GM12878 (cell line): Measurements from ENCODE around the gene ASPHD1. TPM values are rescaled to one million over a fixed set of nuclear protein-coding genes. Genes with fewer than 3 reads are reported as not detected.

Source experiments
- ATAC-seq: fragments of 200-7000 bp; cut with Tn5 transposase; 3 replicates; pipeline ENCODE4 v1.9.1; 2020; ENCODE audit warnings: mild to moderate bottlenecking, moderate library complexity
- BruUV-seq: library from RNA; stranded (reverse); fragments of 400-500 nt; replicated peaks from 2 replicates; lab custom pipeline; 2021; lab: Mats Ljungman, UMichigan
- CTCF ChIA-PET: fragments of 300-600 bp; sonication (Branson Sonifier 250); formaldehyde crosslinking; extraction: SDS; loops from one replicate; lab custom pipeline; 2021; ENCODE audit warnings: inconsistent platforms; lab: Yijun Ruan, JAX
- POLR2A ChIA-PET: fragments of 350-600 bp; formaldehyde crosslinking; extraction: SDS; loops from one replicate; lab custom pipeline; 2021; ENCODE audit warnings: inconsistent platforms; lab: Charles Lee
- RAD21 ChIA-PET: fragments of 300-600 bp; sonication (Branson Sonifier 250); formaldehyde crosslinking; loops from one replicate; lab custom pipeline; 2023; ENCODE audit warnings: antibody characterized with exemption; ENCODE audit not compliant: unreplicated experiment; lab: Charles Lee
- SMC1A ChIA-PET: fragments of 300-600 bp; sonication (Branson Sonifier 250); formaldehyde crosslinking; loops from one replicate; lab custom pipeline; 2023; ENCODE audit not compliant: unreplicated experiment, uncharacterized antibody; lab: Charles Lee
- DNase-seq: peaks from one replicate; pipeline ENCODE4 v3.0.0-alpha.2; 2011; ENCODE audit warnings: low read depth, low spot score
- FAIRE-seq: peaks from 3 replicates; lab custom pipeline; 2011; peaks lifted over from hg19 to GRCh38; lab: Jason Lieb, UNC
- H2AFZ ChIP-seq: 2 replicates; pipeline ENCODE4 v1.6.0; 2011; ENCODE audit warnings: low read depth, low read length, control low read depth; ENCODE audit not compliant: control insufficient read depth
- H3K27ac ChIP-seq: 2 replicates; pipeline ENCODE4 v1.5.1; 2011; ENCODE audit warnings: control low read depth; ENCODE audit not compliant: control insufficient read depth, insufficient read depth
- H3K27me3 ChIP-seq, 2 experiments: replicated peaks in 1 of 2; 2 replicates each; pipeline versions ENCODE4 v1.6.0 to v1.6.1; 2011; ENCODE audit warnings: low read length in 1 of 2; ENCODE audit not compliant: control insufficient read depth in 2 of 2, insufficient read depth in 2 of 2
- H3K36me3 ChIP-seq, 2 experiments: 2 replicates each; pipeline ENCODE4 v1.5.1; 2011; ENCODE audit warnings: low read length in 1 of 2; ENCODE audit not compliant: control insufficient read depth in 2 of 2, insufficient read depth in 2 of 2
- H3K4me1 ChIP-seq: 2 replicates; pipeline ENCODE4 v1.6.1; 2011; ENCODE audit warnings: mild to moderate bottlenecking, low read length, moderate library complexity, mixed read lengths; ENCODE audit not compliant: control insufficient read depth, insufficient read depth
- H3K4me2 ChIP-seq: 2 replicates; pipeline ENCODE4 v1.6.0; 2011; ENCODE audit warnings: control low read depth; ENCODE audit not compliant: control insufficient read depth, insufficient read depth
- H3K4me3 ChIP-seq: fragments of 200-600 bp; sonication (generic); 2 replicates; pipeline ENCODE4 v1.5.1; 2016
- H3K79me2 ChIP-seq: 2 replicates; pipeline ENCODE4 v1.6.0; 2011; ENCODE audit warnings: low read length; ENCODE audit not compliant: control insufficient read depth, insufficient read depth
- H3K9ac ChIP-seq: 2 replicates; pipeline ENCODE4 v1.8.0; 2011; ENCODE audit warnings: low read length, control low read depth, mixed read lengths; ENCODE audit not compliant: control insufficient read depth, insufficient read depth
- H3K9me3 ChIP-seq: replicated peaks from 3 replicates; pipeline ENCODE4 v1.5.1; 2011; ENCODE audit warnings: mild to moderate bottlenecking, low read length; ENCODE audit not compliant: control insufficient read depth, insufficient read depth
- H4K20me1 ChIP-seq: 2 replicates; pipeline ENCODE4 v1.6.0; 2011; ENCODE audit not compliant: control insufficient read depth, insufficient read depth
- ETV6 ChIP-seq, 2 experiments: fragments of 450-650 bp in 1 of 2; IDR thresholded peaks in 1 of 2; conservative IDR thresholded peaks in 1 of 2; 2 replicates each; pipeline ENCODE4 v1.6.1; 2014; ENCODE audit warnings: antibody characterized with exemption in 1 of 2, borderline replicate concordance in 1 of 2, low read depth in 1 of 2, mild to moderate bottlenecking in 1 of 2, moderate library complexity in 1 of 2
- WGBS: methylation state at CpG from one replicate; pipeline ENCODE4 v1.1.6; 2016; ENCODE audit warnings: low lambda C conversion rate; ENCODE audit not compliant: insufficient replicate concordance, insufficient coverage; ENCODE audit errors: missing lambda C conversion rate; 5-methylcytosine and 5-hydroxymethylcytosine counted together
- in situ Hi-C: fragments of 300-500 bp; cut with MboI; formaldehyde crosslinking; loops from 9 replicates; pipeline ENCODE4 v1.14.3; 2018; ENCODE audit warnings: mixed read lengths
- intact Hi-C: fragments of 100-400 bp; cut with micrococcal nuclease; formaldehyde crosslinking; loops from one replicate; pipeline ENCODE4 v1.14.2; 2022; ENCODE audit not compliant: unreplicated experiment
- polyA plus RNA-seq, 11 experiments: library from polyadenylated mRNA; depleted of rRNA in 4 of 11; unstranded in 6 of 11; stranded (reverse) in 5 of 11; fragments of >200 nt; fragmentation: Nextera tagmentation in 4 of 11; fragmentation: Illumina TruSeq in 1 of 11; extraction: Ambion mirVana in 4 of 11; extraction: Trizol in 1 of 11; gene quantifications; 1 replicate in 1 of 11; 2 replicates in 10 of 11; pipeline versions ENCODE4 v1.2.1 to v1.2.3, GENCODE V29; 2011 to 2016; ENCODE audit warnings: inconsistent platforms in 2 of 11, missing spikeins in 2 of 11, low read depth in 1 of 11
- total RNA-seq, 4 experiments: library from RNA; depleted of rRNA in 3 of 4; stranded (reverse); fragments of >200 nt in 3 of 4; fragmentation: Illumina TruSeq in 1 of 4; extraction: Trizol in 1 of 4; gene quantifications; 2 replicates each; pipeline versions ENCODE4 v1.2.1 to v1.2.3, GENCODE V29; 2013 to 2021

Gene ASPHD1
- total and polyA plus RNA-seq, 10 of the 15 experiments (the other 5 are each of a cell fraction or from before 2014, with no cell fraction given): not detected

DNA sequence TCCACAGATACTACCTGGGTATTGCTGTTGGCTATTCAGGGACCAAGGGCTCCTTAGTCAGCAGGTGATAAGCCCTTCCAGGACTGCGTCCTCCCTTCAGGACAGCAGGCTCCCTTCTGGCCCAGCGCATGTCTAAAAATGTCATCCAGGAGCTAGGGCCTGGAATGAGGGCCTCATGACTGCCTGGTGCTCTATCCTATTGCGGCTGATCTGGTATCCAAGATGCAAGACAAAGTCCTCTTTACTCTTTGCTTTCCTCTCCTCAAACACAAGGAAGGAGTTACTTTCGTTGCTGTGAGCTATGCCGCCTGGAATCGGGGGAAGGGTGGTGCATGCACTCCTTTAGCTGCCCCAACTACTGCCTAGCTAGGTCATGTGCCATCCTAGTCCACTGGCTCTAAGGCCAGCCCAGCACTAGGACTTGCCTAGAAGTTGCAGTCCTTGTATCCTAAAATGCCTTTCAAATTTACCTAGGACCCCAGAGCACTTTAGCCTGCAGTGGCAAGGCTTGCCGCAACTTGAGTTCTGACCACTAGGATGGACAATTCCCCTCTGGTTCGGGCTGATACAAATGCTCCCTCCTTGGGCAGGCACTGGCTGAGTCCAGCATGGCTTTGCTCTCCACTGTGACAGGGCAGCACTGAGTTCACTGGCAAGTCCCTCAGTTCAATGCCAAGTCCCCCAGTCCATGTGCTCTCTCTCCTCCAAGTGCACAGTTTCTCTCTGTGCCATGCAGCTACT, 51.5 kb downstream of the ASPHD1 start:
- intact Hi-C loops: no loop called here
- no TSS peak for BruUV-seq
- DNase-seq (no peak), FAIRE-seq (no peak), ATAC-seq (no peak)
- Histone ChIP-seq H3K27me3 (no peaks in the 10 kb centered on the region), H3K9me3 (no peaks in the 10 kb centered on the region; the same call in 2 of the 3 replicates), H4K20me1 (no peaks in the 10 kb centered on the region), H2AFZ (no peak overlapping the region), H3K79me2 (no peaks in the 10 kb centered on the region), H3K4me1 (no peaks in the 10 kb centered on the region), H3K4me2 (no peak overlapping the region), H3K4me3 (no peak overlapping the region), H3K36me3 (no peaks in the 10 kb centered on the region), H3K27ac (no peak overlapping the region), H3K9ac (no peak overlapping the region)
- TF ChIP-seq ETV6 (conservative IDR thresholded peaks at IDR 0.05 in 1 of 2, IDR thresholded peaks at IDR 0.05 in 1 of 2; ENCODE audit: borderline replicate concordance in 1 of 2, low read depth in 1 of 2): no peak
- WGBS: 64% methylated on average over 8 of the region's 8 CpGs
- in situ Hi-C loops: no loop called here
- ChIA-PET RAD21 (no interaction called here), SMC1A (no interaction called here), POLR2A (interaction anchor here (0.6 to 1.0 kb wide), 2 partner anchors 42 to 112 kb away, joined by 3 to 4 read pairs; no protein-coding TSS in a partner anchor), CTCF (no interaction called here)

Other genes with a start within 250 kb of the ASPHD1 start
Only the 7 nearest of the 25 such genes appear.
- gene PAGR1, start 84.3 kb upstream of the ASPHD1 start, total RNA-seq (2014; rRNA removed): 31.5 and 33.4 TPM in 2 replicates
- 15.0 and 19.6 TPM in 2 replicates for gene PAGR1, start 84.3 kb upstream of the ASPHD1 start, total RNA-seq (2014; rRNA removed; fragmentation: Illumina TruSeq; extraction: Trizol)
- gene PAGR1, start 84.3 kb upstream of the ASPHD1 start, total RNA-seq (2021): 26.5 and 27.2 TPM in 2 replicates
- gene PAGR1, start 84.3 kb upstream of the ASPHD1 start, polyA plus RNA-seq (2011; rRNA removed): 14.9 and 16.0 TPM in 2 replicates
- 4.4 and 11.5 TPM in 2 replicates for gene PAGR1, start 84.3 kb upstream of the ASPHD1 start, polyA plus RNA-seq (2014; fragmentation: Illumina TruSeq; extraction: Trizol)
- gene PAGR1, start 84.3 kb upstream of the ASPHD1 start, polyA plus RNA-seq (2014; fragmentation: Nextera tagmentation; extraction: Ambion mirVana): 1 to 10 TPM; 1.1 to 5.5 TPM
- 29.6 and 34.5 TPM in 2 replicates for gene PAGR1, start 84.3 kb upstream of the ASPHD1 start, polyA plus RNA-seq (2014; rRNA removed)
- 10 to 100 TPM; 44.6 to 57.7 TPM for gene PAGR1, start 84.3 kb upstream of the ASPHD1 start, polyA plus RNA-seq (2016; fragmentation: Nextera tagmentation; extraction: Ambion mirVana)
- gene MVP, start 80.0 kb upstream of the ASPHD1 start, total RNA-seq (2014; rRNA removed): 60.2 and 67.9 TPM in 2 replicates
- gene MVP, start 80.0 kb upstream of the ASPHD1 start, total RNA-seq (2014; rRNA removed; fragmentation: Illumina TruSeq; extraction: Trizol): 28.1 and 28.9 TPM in 2 replicates
- 62.5 and 62.7 TPM in 2 replicates for gene MVP, start 80.0 kb upstream of the ASPHD1 start, total RNA-seq (2021)
- gene MVP, start 80.0 kb upstream of the ASPHD1 start, polyA plus RNA-seq (2011; rRNA removed): 26.8 and 74.2 TPM in 2 replicates
- 18.5 and 37.3 TPM in 2 replicates for gene MVP, start 80.0 kb upstream of the ASPHD1 start, polyA plus RNA-seq (2014; fragmentation: Illumina TruSeq; extraction: Trizol)
- gene MVP, start 80.0 kb upstream of the ASPHD1 start, polyA plus RNA-seq (2014; fragmentation: Nextera tagmentation; extraction: Ambion mirVana): 1 to 10 TPM in 1 of 2 experiments, under 1 TPM in 1; 0.98 to 1.2 TPM
- gene MVP, start 80.0 kb upstream of the ASPHD1 start, polyA plus RNA-seq (2014; rRNA removed): 46.7 and 56.9 TPM in 2 replicates
- 10 to 100 TPM; 63.5 to 64.6 TPM for gene MVP, start 80.0 kb upstream of the ASPHD1 start, polyA plus RNA-seq (2016; fragmentation: Nextera tagmentation; extraction: Ambion mirVana)
- 33.2 and 35.4 TPM in 2 replicates for gene CDIPT, start 37.3 kb upstream of the ASPHD1 start, total RNA-seq (2014; rRNA removed)
- 9.6 and 10.5 TPM in 2 replicates for gene CDIPT, start 37.3 kb upstream of the ASPHD1 start, total RNA-seq (2014; rRNA removed; fragmentation: Illumina TruSeq; extraction: Trizol)
- gene CDIPT, start 37.3 kb upstream of the ASPHD1 start, total RNA-seq (2021): 31.4 and 34.1 TPM in 2 replicates
- gene CDIPT, start 37.3 kb upstream of the ASPHD1 start, polyA plus RNA-seq (2011; rRNA removed): 14.5 and 26.2 TPM in 2 replicates
- 6.8 and 15.5 TPM in 2 replicates for gene CDIPT, start 37.3 kb upstream of the ASPHD1 start, polyA plus RNA-seq (2014; fragmentation: Illumina TruSeq; extraction: Trizol)
- gene CDIPT, start 37.3 kb upstream of the ASPHD1 start, polyA plus RNA-seq (2014; fragmentation: Nextera tagmentation; extraction: Ambion mirVana): 1 to 10 TPM in 1 of 2 experiments, under 1 TPM in 1; 0.87 to 3.5 TPM
- gene CDIPT, start 37.3 kb upstream of the ASPHD1 start, polyA plus RNA-seq (2014; rRNA removed): 33.1 and 33.2 TPM in 2 replicates
- gene CDIPT, start 37.3 kb upstream of the ASPHD1 start, polyA plus RNA-seq (2016; fragmentation: Nextera tagmentation; extraction: Ambion mirVana): 10 to 100 TPM; 28.1 to 36.4 TPM
- gene SEZ6L2, start 938 bp upstream of the ASPHD1 start, total RNA-seq (2014; rRNA removed): 0.06 TPM in 1 of 2 replicates, not detected in the other
- not detected in 2 replicates for gene SEZ6L2, start 938 bp upstream of the ASPHD1 start, total RNA-seq (2014; rRNA removed; fragmentation: Illumina TruSeq; extraction: Trizol)
- 0.37 and 0.49 TPM in 2 replicates for gene SEZ6L2, start 938 bp upstream of the ASPHD1 start, total RNA-seq (2021)
- gene SEZ6L2, start 938 bp upstream of the ASPHD1 start, polyA plus RNA-seq (2011; rRNA removed): not detected in 2 replicates
- not detected in 2 replicates for gene SEZ6L2, start 938 bp upstream of the ASPHD1 start, polyA plus RNA-seq (2014; fragmentation: Illumina TruSeq; extraction: Trizol)
- gene SEZ6L2, start 938 bp upstream of the ASPHD1 start, polyA plus RNA-seq (2014; fragmentation: Nextera tagmentation; extraction: Ambion mirVana): not detected
- not detected in 2 replicates for gene SEZ6L2, start 938 bp upstream of the ASPHD1 start, polyA plus RNA-seq (2014; rRNA removed)
- not detected for gene SEZ6L2, start 938 bp upstream of the ASPHD1 start, polyA plus RNA-seq (2016; fragmentation: Nextera tagmentation; extraction: Ambion mirVana)
- gene KCTD13, start 25.7 kb downstream of the ASPHD1 start, total RNA-seq (2014; rRNA removed): 9.7 and 11.0 TPM in 2 replicates
- gene KCTD13, start 25.7 kb downstream of the ASPHD1 start, total RNA-seq (2014; rRNA removed; fragmentation: Illumina TruSeq; extraction: Trizol): 7.2 and 8.5 TPM in 2 replicates
- gene KCTD13, start 25.7 kb downstream of the ASPHD1 start, total RNA-seq (2021): 20.8 and 29.2 TPM in 2 replicates
- 11.4 and 16.8 TPM in 2 replicates for gene KCTD13, start 25.7 kb downstream of the ASPHD1 start, polyA plus RNA-seq (2011; rRNA removed)
- gene KCTD13, start 25.7 kb downstream of the ASPHD1 start, polyA plus RNA-seq (2014; fragmentation: Illumina TruSeq; extraction: Trizol): 8.0 and 12.2 TPM in 2 replicates
- 1 to 10 TPM; 3.3 to 3.5 TPM for gene KCTD13, start 25.7 kb downstream of the ASPHD1 start, polyA plus RNA-seq (2014; fragmentation: Nextera tagmentation; extraction: Ambion mirVana)
- 22.1 and 29.2 TPM in 2 replicates for gene KCTD13, start 25.7 kb downstream of the ASPHD1 start, polyA plus RNA-seq (2014; rRNA removed)
- 10 to 100 TPM; 12.8 to 14.5 TPM for gene KCTD13, start 25.7 kb downstream of the ASPHD1 start, polyA plus RNA-seq (2016; fragmentation: Nextera tagmentation; extraction: Ambion mirVana)
- gene TMEM219, start 61.6 kb downstream of the ASPHD1 start, total RNA-seq (2014; rRNA removed): 60.4 and 64.2 TPM in 2 replicates
- gene TMEM219, start 61.6 kb downstream of the ASPHD1 start, total RNA-seq (2014; rRNA removed; fragmentation: Illumina TruSeq; extraction: Trizol): 38.5 and 40.4 TPM in 2 replicates
- 56.4 and 59.6 TPM in 2 replicates for gene TMEM219, start 61.6 kb downstream of the ASPHD1 start, total RNA-seq (2021)
- 34.2 and 52.7 TPM in 2 replicates for gene TMEM219, start 61.6 kb downstream of the ASPHD1 start, polyA plus RNA-seq (2011; rRNA removed)
- gene TMEM219, start 61.6 kb downstream of the ASPHD1 start, polyA plus RNA-seq (2014; fragmentation: Illumina TruSeq; extraction: Trizol): 21.0 and 33.6 TPM in 2 replicates
- 10 to 100 TPM; 43.0 to 56.5 TPM for gene TMEM219, start 61.6 kb downstream of the ASPHD1 start, polyA plus RNA-seq (2014; fragmentation: Nextera tagmentation; extraction: Ambion mirVana)
- gene TMEM219, start 61.6 kb downstream of the ASPHD1 start, polyA plus RNA-seq (2014; rRNA removed): 63.0 and 70.2 TPM in 2 replicates
- gene TMEM219, start 61.6 kb downstream of the ASPHD1 start, polyA plus RNA-seq (2016; fragmentation: Nextera tagmentation; extraction: Ambion mirVana): 10 to 100 TPM; 66.1 to 74.6 TPM
- 24.4 and 28.5 TPM in 2 replicates for gene TAOK2, start 73.4 kb downstream of the ASPHD1 start, total RNA-seq (2014; rRNA removed)
- gene TAOK2, start 73.4 kb downstream of the ASPHD1 start, total RNA-seq (2014; rRNA removed; fragmentation: Illumina TruSeq; extraction: Trizol): 10.7 and 11.9 TPM in 2 replicates
- 33.8 and 40.2 TPM in 2 replicates for gene TAOK2, start 73.4 kb downstream of the ASPHD1 start, total RNA-seq (2021)
- gene TAOK2, start 73.4 kb downstream of the ASPHD1 start, polyA plus RNA-seq (2011; rRNA removed): 8.8 and 14.3 TPM in 2 replicates
- 7.4 and 11.1 TPM in 2 replicates for gene TAOK2, start 73.4 kb downstream of the ASPHD1 start, polyA plus RNA-seq (2014; fragmentation: Illumina TruSeq; extraction: Trizol)
- gene TAOK2, start 73.4 kb downstream of the ASPHD1 start, polyA plus RNA-seq (2014; fragmentation: Nextera tagmentation; extraction: Ambion mirVana): under 1 TPM; 0.14 to 0.51 TPM
- 27.7 and 32.8 TPM in 2 replicates for gene TAOK2, start 73.4 kb downstream of the ASPHD1 start, polyA plus RNA-seq (2014; rRNA removed)
- gene TAOK2, start 73.4 kb downstream of the ASPHD1 start, polyA plus RNA-seq (2016; fragmentation: Nextera tagmentation; extraction: Ambion mirVana): 10 to 100 TPM in 1 of 2 experiments, 1 to 10 TPM in 1; 9.8 to 11.2 TPM